Body of pancreas (tissue), 4 donors: Measurements from ENCODE around the gene ACOT9.

ENCODE experiments used
- CTCF ChIP-seq, 7 experiments: fragments of 450-650 bp in 4 of 7; fragments of 200-600 bp in 3 of 7; sonication (generic) in 3 of 7; IDR thresholded peaks; one replicate each; pipeline ENCODE4 v1.5.1; 2016 to 2019; ENCODE audit warnings: antibody characterized with exemption in 7 of 7
- POLR2A ChIP-seq, 3 donors: fragments of 450-650 bp; IDR thresholded peaks; one replicate each; pipeline ENCODE4 v1.6.1; 2016; ENCODE audit warnings: antibody characterized with exemption in 3 of 3, mild to moderate bottlenecking in 2 of 3

DNA sequence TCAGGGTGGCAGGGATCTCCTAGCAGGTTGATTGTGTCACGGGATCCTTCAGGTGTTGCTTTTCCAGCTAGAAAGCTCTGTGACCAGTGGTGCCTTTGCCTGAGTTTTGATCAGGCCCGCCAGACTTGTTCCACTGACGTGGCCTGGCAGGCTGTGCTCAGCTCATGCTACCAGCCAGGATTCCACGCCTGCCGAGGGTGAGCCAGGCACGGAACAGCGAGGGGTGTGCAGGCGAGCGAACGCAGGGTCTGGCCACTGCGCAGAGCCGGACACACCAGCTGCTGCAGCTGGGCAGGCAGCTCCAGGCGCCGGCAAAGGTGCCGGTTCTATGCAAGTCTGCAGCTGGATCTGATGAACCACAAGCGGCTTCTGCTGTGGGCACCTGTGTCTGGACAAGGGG is 22.8 kb upstream of the ACOT9 start:
- no peak for TF ChIP-seq CTCF (IDR thresholded peaks at IDR 0.05)
- no peak for TF ChIP-seq POLR2A (IDR thresholded peaks at IDR 0.05)
